ENCODE data around the gene PILRA.
"Not testable (repeated sequence)": the region's sequence is repeated elsewhere in the genome, so short reads cannot be mapped to it uniquely, and the experiment has no call there.

The PILRA gene

GRCh38 chr7:100380196-100380595 lies 6.9 kb downstream of the PILRA start:
- DNase-seq: no peak

- not testable (repeated sequence) for DNase-seq
Measured at GRCh38 chr7:100381531-100382233, 8.4 kb downstream of the PILRA start.

- not testable (repeated sequence) for DNase-seq
Measured at GRCh38 chr7:100382234-100382853, 9.1 kb downstream of the PILRA start.

GRCh38 chr7:100384628-100385294 lies 11.5 kb downstream of the PILRA start:
- DNase-seq: no peak

DNA sequence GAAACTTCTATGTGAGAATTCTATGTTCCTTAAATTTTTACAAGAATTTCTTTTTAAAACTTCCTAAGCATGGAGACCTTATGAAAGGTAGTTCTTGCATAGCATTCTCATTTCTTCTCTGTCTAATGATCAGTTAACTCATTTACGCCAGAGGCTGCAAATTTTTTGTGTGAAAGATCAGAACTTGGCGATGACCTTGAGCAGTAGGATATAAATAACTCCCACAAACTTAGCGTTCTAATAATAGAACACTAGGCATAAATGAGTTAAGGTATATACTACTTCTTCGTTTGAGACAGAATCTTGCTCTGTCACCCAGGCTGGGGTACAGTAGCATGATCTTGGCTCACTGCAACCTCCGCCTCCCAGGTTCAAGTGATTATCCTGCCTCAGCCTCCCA lies 13.7 kb downstream of the PILRA start:
- DNase-seq: no peak

GRCh38 chr7:100387695-100388094 lies 14.4 kb downstream of the PILRA start:
- DNase-seq: no peak

DNA sequence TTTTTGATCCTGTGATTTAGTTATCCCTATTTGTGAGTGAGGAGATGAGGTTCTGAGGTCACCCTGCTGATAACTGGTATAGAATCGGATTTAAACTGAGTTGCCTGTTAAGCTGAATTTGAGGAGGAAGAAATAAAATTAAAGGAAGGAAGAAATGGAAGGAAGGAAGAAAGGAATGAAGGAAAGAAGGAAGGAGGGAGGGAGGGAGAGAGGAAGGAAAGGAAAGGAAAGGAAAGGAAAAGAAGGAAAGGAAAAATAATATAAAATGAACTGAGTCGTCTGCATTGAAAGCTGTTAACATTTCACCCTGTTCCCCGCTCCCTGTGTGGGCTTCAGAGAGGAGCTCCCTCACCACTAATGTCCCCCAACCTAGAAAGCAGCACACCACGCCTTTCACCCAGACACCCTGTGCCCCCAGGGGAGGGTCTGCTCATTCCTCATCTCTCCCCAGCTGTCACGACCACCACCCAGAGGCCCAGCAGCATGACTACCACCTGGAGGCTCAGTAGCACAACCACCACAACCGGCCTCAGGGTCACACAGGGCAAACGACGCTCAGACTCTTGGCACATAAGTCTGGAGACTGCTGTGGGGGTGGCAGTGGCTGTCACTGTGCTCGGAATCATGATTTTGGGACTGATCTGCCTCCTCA lies 16.3 kb downstream of the PILRA start:
- no peak for DNase-seq

- DNase-seq: no peak
Measured at GRCh38 chr7:100390286-100391009, 17.2 kb downstream of the PILRA start.

GRCh38 chr7:100393233-100393905 lies 20.1 kb downstream of the PILRA start:
- no peak for DNase-seq

DNA sequence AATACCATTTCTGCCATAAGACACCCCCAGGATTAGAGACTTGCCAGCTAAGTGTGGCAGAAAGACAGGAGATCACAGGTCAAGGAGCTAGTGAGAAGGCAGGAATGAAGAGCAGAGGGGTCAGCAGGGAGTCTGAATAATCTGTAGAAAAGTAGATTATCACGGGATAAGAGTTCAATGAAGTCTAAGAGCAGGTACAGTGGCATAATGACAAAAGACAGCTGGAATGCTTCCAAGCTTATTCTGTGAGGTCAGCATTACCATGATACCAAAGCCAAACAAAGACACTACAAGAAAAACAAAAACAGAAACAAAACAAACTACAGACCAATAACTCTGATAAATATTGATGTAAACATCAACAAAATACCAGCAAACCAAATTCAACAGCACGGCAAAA lies 20.8 kb downstream of the PILRA start:
- no peak for DNase-seq

DNA sequence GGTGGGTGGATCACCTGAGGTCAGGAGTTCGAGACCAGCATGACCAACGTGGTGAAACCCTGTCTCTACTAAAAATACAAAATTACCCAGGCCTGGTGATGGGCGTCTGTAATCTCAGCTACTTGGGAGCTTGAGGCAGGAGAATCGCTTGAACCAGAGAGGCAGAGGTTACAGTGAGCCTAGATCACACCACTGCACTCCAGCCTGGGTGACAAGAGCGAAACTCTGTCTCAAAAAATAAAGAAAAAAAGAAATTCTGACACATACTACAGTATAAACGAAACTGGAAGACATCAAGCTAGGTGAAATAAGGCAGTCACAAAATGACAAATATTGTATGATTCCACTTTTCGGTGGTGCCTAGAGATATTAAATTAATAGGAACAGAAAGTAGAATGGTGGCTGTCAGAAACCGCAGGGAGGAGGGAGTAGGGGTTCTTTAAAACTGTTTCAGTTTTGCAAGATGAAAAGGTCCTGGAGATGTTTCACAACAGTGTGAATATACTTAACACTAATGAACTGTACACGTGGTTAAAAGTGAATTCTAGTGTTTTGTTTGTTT lies 23.2 kb downstream of the PILRA start:
- DNase-seq: no peak

DNA sequence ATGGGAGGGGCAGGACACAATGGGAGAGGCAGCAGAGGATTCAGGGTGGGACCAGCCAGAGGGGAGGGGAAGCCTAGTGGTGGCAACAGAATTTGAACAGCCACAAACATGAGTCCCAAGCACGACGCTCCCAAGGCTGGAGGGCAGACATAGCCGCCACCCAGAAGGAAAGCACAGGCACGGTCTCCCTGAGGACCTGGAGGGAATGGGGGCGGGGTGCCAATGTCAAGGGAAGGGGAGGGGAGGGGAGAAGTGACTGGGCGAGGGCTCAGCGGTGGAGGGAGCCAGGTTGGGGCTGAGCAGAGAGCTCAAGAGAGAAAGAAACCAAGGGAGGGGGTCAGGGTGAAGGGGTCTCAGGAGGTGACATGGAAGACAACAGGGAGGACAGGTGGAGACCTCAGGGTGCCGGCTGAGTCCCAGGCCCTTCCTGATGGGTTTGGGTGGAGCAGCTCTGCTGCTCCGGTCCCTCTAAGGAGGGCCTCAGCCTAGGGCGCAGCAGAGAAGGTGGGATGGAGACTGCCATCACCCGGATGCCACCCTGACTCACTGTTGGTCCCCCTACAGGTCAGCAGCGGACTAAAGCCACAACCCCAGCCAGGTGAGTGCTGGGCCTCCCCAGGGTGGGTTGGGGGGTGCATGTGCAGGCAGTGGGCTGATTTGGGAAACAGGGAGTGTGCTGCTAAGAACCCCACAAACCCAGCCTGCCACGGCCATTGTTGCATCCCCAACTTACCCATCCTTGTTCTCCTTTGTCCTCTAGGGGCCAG lies 24.2 kb downstream of the PILRA start:
- no peak for DNase-seq

DNA sequence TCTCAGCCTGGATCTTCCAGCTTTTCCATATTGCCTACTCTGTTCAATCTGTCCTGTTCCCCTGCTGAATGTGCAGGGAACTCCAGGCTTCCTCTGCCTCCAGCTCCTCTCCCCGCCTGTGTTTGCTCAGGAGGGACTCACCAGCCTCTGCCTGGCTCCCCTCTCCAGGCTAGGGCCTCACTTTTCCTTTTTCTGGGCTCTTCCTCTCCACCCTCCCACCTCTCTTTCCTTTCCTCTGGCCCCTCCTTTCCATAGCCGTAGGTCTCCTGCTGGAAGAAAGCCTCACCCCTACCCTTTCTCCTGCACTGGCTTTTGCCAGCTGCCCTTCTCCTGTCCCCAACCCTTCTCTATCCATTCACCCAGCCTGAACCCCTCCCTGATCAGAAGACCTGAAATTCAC lies 25.0 kb downstream of the PILRA start:
- no peak for DNase-seq

DNA sequence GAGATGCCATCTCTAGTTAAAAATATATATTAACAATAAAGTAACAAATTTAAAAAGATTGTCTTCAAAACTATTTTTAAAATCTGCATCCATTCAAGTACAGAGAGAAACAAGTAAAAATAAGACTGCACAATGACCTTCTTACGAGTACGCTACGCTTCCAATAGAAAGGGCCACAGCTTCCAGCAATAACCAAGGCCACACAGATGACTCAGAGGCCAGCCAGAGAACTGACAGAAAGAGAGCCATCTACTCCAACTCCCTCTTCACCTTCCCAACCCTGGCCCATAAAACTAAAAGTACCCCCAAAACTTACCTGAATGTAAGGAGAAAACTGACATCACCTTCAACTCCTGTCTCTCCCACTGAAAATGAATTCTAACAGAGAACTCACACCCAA lies 26.8 kb downstream of the PILRA start:
- no peak for DNase-seq

GRCh38 chr7:100400656-100401055 lies 27.4 kb downstream of the PILRA start:
- DNase-seq: no peak

GRCh38 chr7:100401811-100402210 lies 28.5 kb downstream of the PILRA start:
- no peak for DNase-seq

DNA sequence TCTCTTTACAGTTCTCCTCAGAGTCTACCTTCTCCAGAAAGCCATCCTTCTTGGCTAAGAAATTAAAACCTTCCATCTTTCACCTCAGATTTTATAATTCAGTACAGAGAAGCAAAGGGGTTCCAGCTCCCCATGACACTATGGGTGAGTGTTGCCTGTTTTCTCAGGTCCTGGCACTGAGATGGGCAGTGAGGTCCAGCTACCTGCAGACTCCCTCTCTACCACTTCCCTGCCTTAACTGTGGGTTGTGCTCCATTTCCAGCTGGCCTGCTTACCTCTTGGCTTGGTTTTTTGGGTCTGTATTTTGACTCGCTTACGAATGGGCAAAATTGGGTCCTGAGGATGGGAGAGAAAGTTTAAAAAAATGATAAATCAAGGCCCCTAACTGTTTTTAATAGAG lies 29.0 kb downstream of the PILRA start:
- no peak for DNase-seq

GRCh38 chr7:100406767-100407166 lies 33.5 kb downstream of the PILRA start:
- DNase-seq: no peak

GRCh38 chr7:100407285-100408180 lies 34.2 kb downstream of the PILRA start:
- no peak for DNase-seq

GRCh38 chr7:100411101-100411500 lies 37.8 kb downstream of the PILRA start:
- DNase-seq: no peak

Measured in activated gamma-delta T cell (primary cell).